Gastrocnemius medialis (tissue), 4 donors: ENCODE data around the gene DUSP1. TPM values are rescaled to one million over a fixed set of nuclear protein-coding genes. Genes with fewer than 3 reads are reported as not detected.

Experiments used
- ATAC-seq, 2 donors: fragments of 150-250 bp; one replicate each; pipeline ENCODE4 v1.9.1; 2016
- DNase-seq, 2 donors: peaks; one replicate each; pipeline ENCODE4 v3.0.0-alpha.2; 2019
- H3K27ac ChIP-seq, 4 donors: fragments of 200-600 bp; sonication (generic); 1 replicate in 1 of 4; 2 replicates in 3 of 4; pipeline ENCODE4 v1.5.1; 2016 to 2018; ENCODE audit warnings: mild to moderate bottlenecking in 2 of 4, moderate library complexity in 1 of 4
- H3K27me3 ChIP-seq, 3 donors: fragments of 200-600 bp; sonication (generic) in 2 of 3; 1 replicate in 1 of 3; 2 replicates in 2 of 3; pipeline versions ENCODE4 v1.5.1 to v1.6.0; 2016 to 2019; ENCODE audit warnings: mild to moderate bottlenecking in 1 of 3, moderate library complexity in 1 of 3
- H3K36me3 ChIP-seq, 2 donors: fragments of 200-600 bp; sonication (generic) in 1 of 2; one replicate each; pipeline ENCODE4 v1.5.1; 2017 to 2018
- H3K4me1 ChIP-seq, 2 donors: fragments of 200-600 bp; sonication (generic) in 1 of 2; one replicate each; pipeline ENCODE4 v1.5.1; 2016 to 2017; ENCODE audit warnings: mild to moderate bottlenecking in 2 of 2
- H3K4me3 ChIP-seq, 4 donors: fragments of 200-600 bp; sonication (generic) in 3 of 4; 1 replicate in 1 of 4; 2 replicates in 3 of 4; pipeline ENCODE4 v1.5.1; 2016 to 2019; ENCODE audit warnings: mild to moderate bottlenecking in 2 of 4
- H3K9me3 ChIP-seq, 3 donors: fragments of 200-600 bp; sonication (generic) in 2 of 3; 1 replicate in 1 of 3; 2 replicates in 2 of 3; pipeline ENCODE4 v1.5.1; 2016 to 2019
- CTCF ChIP-seq, 5 experiments: fragments of 450-650 bp in 3 of 5; fragments of 200-600 bp in 2 of 5; sonication (generic) in 2 of 5; IDR thresholded peaks in 4 of 5; conservative IDR thresholded peaks in 1 of 5; 1 replicate in 4 of 5; 2 replicates in 1 of 5; pipeline ENCODE4 v1.5.1; 2016 to 2019; ENCODE audit warnings: antibody characterized with exemption in 5 of 5, mild to moderate bottlenecking in 3 of 5, moderate library complexity in 3 of 5
- POLR2A ChIP-seq, 2 donors: fragments of 450-650 bp; IDR thresholded peaks; one replicate each; pipeline ENCODE4 v1.6.1; 2017; ENCODE audit warnings: antibody characterized with exemption in 2 of 2, mild to moderate bottlenecking in 2 of 2, moderate library complexity in 2 of 2
- in situ Hi-C, 4 donors: fragments of 200-750 bp; cut with MboI; loops; one replicate each; pipeline versions ENCODE4 v1.15.0 to v1.8.0; 2017; ENCODE audit warnings: low sequenced_read_pairs in 4 of 4
- intact Hi-C: fragments of 100-400 bp; cut with DNase I; formaldehyde crosslinking; loops from one replicate; pipeline ENCODE4 v1.15.1; 2023; ENCODE audit warnings: low total_unique reads
- total RNA-seq, 4 donors: library from RNA; depleted of rRNA; stranded (reverse); fragments of >200 nt; gene quantifications; one replicate each; pipeline versions ENCODE4 v1.1.0 to v1.2.3, GENCODE V29; 2016

DUSP1 gene
- total RNA-seq, result 1,000 to 10,000 TPM in 1 of 4 donors, 100 to 1,000 TPM in 3; 345 to 1,004 (median 793) TPM

GRCh38 chr5:172770675-172771438 lies at the start of gene DUSP1:
TSS of gene DUSP1 (minus strand) at chr5:172771195. CDS start at chr5:172770952, 243 bp downstream.
- DNase-seq, result peak; percentile 99
- Histone ChIP-seq H3K9me3 (no peaks in the 10 kb centered on the region), H3K27me3 (no peaks in the 10 kb centered on the region), H3K36me3 (peaks cover 17 to 30% of the 10 kb centered on the region in 2 donors), H3K27ac (peak within 1 kb of the TSS; percentile 96 to 99 (median 96)), H3K4me1 (peaks cover 39 to 42% of the 10 kb centered on the region in 2 donors), H3K4me3 (peak within 1 kb of the TSS; percentile 66 to 98 (median 83))
- TF ChIP-seq CTCF (IDR thresholded peaks at IDR 0.05 in 4 of 5, conservative IDR thresholded peaks at IDR 0.05 in 1 of 5) (peak; percentile 32 to 77 (median 40)), POLR2A (IDR thresholded peaks at IDR 0.05) (peak in 1 of 2 donors; percentile 100)
- peak; percentile 34 to 42 for ATAC-seq
- intact Hi-C loops (loop anchor here (1.0 to 10.0 kb wide), 4 partner anchors 98 to 904 kb away; no protein-coding TSS in a partner anchor), in situ Hi-C loops (loop anchor here in 2 of 4 donors (10.0 kb wide), 2 partner anchors 56 to 104 kb away; no protein-coding TSS in a partner anchor)

GRCh38 chr5:172820046-172820767 lies 49.2 kb upstream of the DUSP1 start:
- TF ChIP-seq CTCF (IDR thresholded peaks at IDR 0.05 in 4 of 5, conservative IDR thresholded peaks at IDR 0.05 in 1 of 5) (no peak), POLR2A (IDR thresholded peaks at IDR 0.05) (no peak)
- in situ Hi-C loops (no loop called here), intact Hi-C loops (no loop called here)
- ATAC-seq, result peak in 1 of 2 donors; percentile 24
- Histone ChIP-seq H3K4me3 (no peak overlapping the region), H3K36me3 (no peaks in the 10 kb centered on the region), H3K27ac (peak overlapping the region in 1 of 4 donors; percentile 41), H3K9me3 (no peaks in the 10 kb centered on the region), H3K27me3 (no peaks in the 10 kb centered on the region), H3K4me1 (no peaks in the 10 kb centered on the region)
- DNase-seq, result no peak

GRCh38 chr5:172819569-172819968 lies 48.6 kb upstream of the DUSP1 start:
- H3K9me3 ChIP-seq, result no peaks in the 10 kb centered on the region
- TF ChIP-seq POLR2A (IDR thresholded peaks at IDR 0.05) (no peak), CTCF (IDR thresholded peaks at IDR 0.05 in 4 of 5, conservative IDR thresholded peaks at IDR 0.05 in 1 of 5) (no peak)
- intact Hi-C loops, result no loop called here
- H3K27me3 ChIP-seq, result no peaks in the 10 kb centered on the region
- ATAC-seq (no peak), DNase-seq (no peak)
- no peak overlapping the region for H3K27ac ChIP-seq
- in situ Hi-C loops, result no loop called here
- no peak overlapping the region for H3K4me3 ChIP-seq
- no peaks in the 10 kb centered on the region for H3K4me1 ChIP-seq
- H3K36me3 ChIP-seq, result no peaks in the 10 kb centered on the region

GRCh38 chr5:172818081-172818480 lies 47.1 kb upstream of the DUSP1 start:
- Histone ChIP-seq H3K4me3 (no peak overlapping the region), H3K4me1 (no peaks in the 10 kb centered on the region), H3K36me3 (no peaks in the 10 kb centered on the region), H3K27ac (no peak overlapping the region), H3K9me3 (no peaks in the 10 kb centered on the region), H3K27me3 (no peaks in the 10 kb centered on the region)
- no peak for TF ChIP-seq POLR2A (IDR thresholded peaks at IDR 0.05)
- no peak for TF ChIP-seq CTCF (IDR thresholded peaks at IDR 0.05 in 4 of 5, conservative IDR thresholded peaks at IDR 0.05 in 1 of 5)
- ATAC-seq, result no peak
- intact Hi-C loops, result no loop called here
- in situ Hi-C loops, result no loop called here
- no peak for DNase-seq
